Stimulated activated CD8-positive, alpha-beta memory T cell treated with anti-CD3 and anti-CD28 coated beads, Interleukin-12 subunit alpha, Interleukin-12 subunit beta, amount 100 ng/mL, for 24 hours (primary cell): Measurements from ENCODE around the gene FBF1.

Experiments used
- DNase-seq: peaks from one replicate; pipeline ENCODE4 v3.0.0-alpha.2; 2020; ENCODE audit errors: extremely low read depth

FBF1 gene

GRCh38 chr17:75917141-75917916 lies 23.5 kb downstream of the FBF1 start:
- no peak for DNase-seq

GRCh38 chr17:75915268-75915667 lies 25.6 kb downstream of the FBF1 start:
- no peak for DNase-seq

- DNase-seq, result no peak
Measured at GRCh38 chr17:75914643-75915267, 26.1 kb downstream of the FBF1 start.

- DNase-seq, result no peak
Measured at GRCh38 chr17:75913537-75914210, 27.2 kb downstream of the FBF1 start.

GRCh38 chr17:75910699-75911098 lies 30.1 kb downstream of the FBF1 start:
- DNase-seq, result no peak

- no peak for DNase-seq
Measured at GRCh38 chr17:75909812-75910274, 31.0 kb downstream of the FBF1 start.

GRCh38 chr17:75909051-75909811 lies 31.6 kb downstream of the FBF1 start:
- no peak for DNase-seq

- no peak for DNase-seq
Measured at GRCh38 chr17:75908201-75908600, 32.6 kb downstream of the FBF1 start.

- no peak for DNase-seq
Measured at GRCh38 chr17:75906143-75906884, 34.5 kb downstream of the FBF1 start.

GRCh38 chr17:75904749-75905521 lies 35.9 kb downstream of the FBF1 start, which contains the start of gene MRPL38:
Gene MRPL38, minus strand, starts transcription at chr17:75904884. Its CDS starts 9 bp downstream, at chr17:75904875.
- peak; percentile 86 for DNase-seq

GRCh38 chr17:75902406-75902805 lies 38.4 kb downstream of the FBF1 start:
- no peak for DNase-seq

- DNase-seq, result no peak
Measured at GRCh38 chr17:75901727-75902126, 39.1 kb downstream of the FBF1 start.

GRCh38 chr17:75900691-75901533 lies 39.9 kb downstream of the FBF1 start:
- DNase-seq, result no peak

- DNase-seq, result no peak
Measured at GRCh38 chr17:75899767-75900468, 40.9 kb downstream of the FBF1 start.

GRCh38 chr17:75899353-75899752 lies 41.5 kb downstream of the FBF1 start:
- no peak for DNase-seq

GRCh38 chr17:75898791-75899190 lies 42.1 kb downstream of the FBF1 start:
- DNase-seq, result no peak

- no peak for DNase-seq
Measured at GRCh38 chr17:75898065-75898464, 42.8 kb downstream of the FBF1 start.

GRCh38 chr17:75897160-75898019 lies 43.5 kb downstream of the FBF1 start:
- DNase-seq, result no peak
